K562 (cell line): ENCODE data around the gene UBXN1. TPM values are rescaled to one million over a fixed set of nuclear protein-coding genes. Genes with fewer than 3 reads are reported as not detected.

Source experiments
- ATAC-seq: fragments of 200-7000 bp; cut with Tn5 transposase; 3 replicates; pipeline ENCODE4 v1.9.1; 2020; ENCODE audit warnings: moderate library complexity
- BruUV-seq: library from RNA; stranded (reverse); fragments of 400-500 nt; replicated peaks from 2 replicates; lab custom pipeline; 2021; lab: Mats Ljungman, UMichigan
- CTCF ChIA-PET: fragments of 300-600 bp; formaldehyde crosslinking; extraction: SDS; loops from one replicate; lab custom pipeline; 2021; ENCODE audit warnings: low intra/inter-chr PET ratio; lab: Yijun Ruan, JAX
- POLR2A ChIA-PET: fragments of 300-600, 350-650 bp; sonication (Branson Sonifier 250); formaldehyde crosslinking; extraction: SDS; loops from one replicate; lab custom pipeline; 2021; ENCODE audit warnings: antibody characterized with exemption, inconsistent platforms; lab: Yijun Ruan, JAX
- DNase-seq, 4 experiments: peaks; one replicate each; pipeline versions ENCODE4 v3.0.0 to v3.0.0-alpha.2; 2011 to 2018; ENCODE audit warnings: low spot score in 3 of 4, mixed read lengths in 3 of 4; ENCODE audit errors: extremely low read depth in 1 of 4
- FAIRE-seq: peaks from 2 replicates; lab custom pipeline; 2011; peaks lifted over from hg19 to GRCh38; lab: Jason Lieb, UNC
- H2AFZ ChIP-seq: 2 replicates; pipeline ENCODE4 v1.6.0; 2011; ENCODE audit warnings: low read depth, low read length, control low read depth, inconsistent platforms
- H3K27ac ChIP-seq: fragments of 200-600 bp; 3 replicates; pipeline ENCODE4 v1.8.0; 2011; ENCODE audit warnings: low read depth, mild to moderate bottlenecking, control low read depth, inconsistent platforms, low read length, moderate library complexity, mixed read lengths; ENCODE audit errors: extremely low read depth
- H3K27me3 ChIP-seq, 2 experiments: fragments of 300-600 bp in 1 of 2; 2 replicates in 1 of 2; 3 replicates in 1 of 2; pipeline versions ENCODE4 v1.6.0 to v1.8.0; 2011; ENCODE audit warnings: inconsistent platforms in 2 of 2, low read length in 2 of 2, mild to moderate bottlenecking in 1 of 2, mixed read lengths in 1 of 2, moderate library complexity in 1 of 2; ENCODE audit not compliant: control insufficient read depth in 2 of 2, insufficient read depth in 2 of 2
- H3K36me3 ChIP-seq: fragments of 300-600 bp; 3 replicates; pipeline ENCODE4 v1.8.0; 2011; ENCODE audit warnings: mild to moderate bottlenecking, low read length, inconsistent platforms; ENCODE audit not compliant: control insufficient read depth, insufficient read depth
- H3K4me1 ChIP-seq, 2 experiments: fragments of 200-600 bp in 1 of 2; replicated peaks in 1 of 2; 2 replicates in 1 of 2; 3 replicates in 1 of 2; pipeline versions ENCODE4 v1.5.1 to v1.8.0; 2011; ENCODE audit warnings: inconsistent platforms in 2 of 2, low read length in 2 of 2, mild to moderate bottlenecking in 1 of 2, mixed read lengths in 1 of 2, moderate library complexity in 1 of 2; ENCODE audit not compliant: control insufficient read depth in 2 of 2, insufficient read depth in 2 of 2
- H3K4me2 ChIP-seq: 2 replicates; pipeline ENCODE4 v1.6.1; 2011; ENCODE audit warnings: low read length, control low read depth, inconsistent platforms, mixed read lengths; ENCODE audit not compliant: insufficient read depth
- H3K4me3 ChIP-seq: fragments of 200-600 bp; sonication (generic), shearing (Covaris generic); 2 replicates; pipeline ENCODE4 v1.5.1; 2016; ENCODE audit warnings: control low read depth, inconsistent platforms
- H3K79me2 ChIP-seq: fragments of 200-600 bp; 3 replicates; pipeline ENCODE4 v1.8.0; 2011; ENCODE audit warnings: low read length, inconsistent platforms; ENCODE audit not compliant: control insufficient read depth, insufficient read depth
- H3K9ac ChIP-seq, 2 experiments: 2 replicates each; pipeline versions ENCODE4 v1.6.0 to v1.6.1; 2011; ENCODE audit warnings: low read depth in 2 of 2, low read length in 2 of 2, control low read depth in 1 of 2, inconsistent platforms in 1 of 2, mild to moderate bottlenecking in 1 of 2, mixed read lengths in 1 of 2; ENCODE audit not compliant: insufficient read depth in 1 of 2
- H3K9me1 ChIP-seq: one replicate; pipeline ENCODE4 v1.6.0; 2011; ENCODE audit warnings: inconsistent platforms, mild to moderate bottlenecking, low read length, moderate library complexity; ENCODE audit not compliant: control insufficient read depth, insufficient read depth
- H3K9me3 ChIP-seq: replicated peaks from 2 replicates; pipeline ENCODE4 v1.5.1; 2011; ENCODE audit warnings: low read depth, low read length, inconsistent platforms; ENCODE audit not compliant: control insufficient read depth, insufficient read depth
- H4K20me1 ChIP-seq: replicated peaks from 2 replicates; pipeline ENCODE4 v1.6.1; 2011; ENCODE audit warnings: low read length, inconsistent platforms, mixed read lengths; ENCODE audit not compliant: control insufficient read depth, insufficient read depth
- ERF ChIP-seq: fragments of 450-650 bp; formaldehyde crosslinking; IDR thresholded peaks from 2 replicates; pipeline ENCODE4 v1.4.0; 2020; ENCODE audit warnings: mild to moderate bottlenecking, mixed read lengths
- NCOR1 ChIP-seq: fragments of 450-650 bp; IDR thresholded peaks from 2 replicates; pipeline ENCODE4 v1.6.1; 2016; ENCODE audit warnings: mild to moderate bottlenecking, moderate library complexity
- PCBP1 ChIP-seq: fragments of 200-400 bp; formaldehyde crosslinking; IDR thresholded peaks from 2 replicates; pipeline ENCODE4 v1.6.1; 2018; ENCODE audit warnings: mild to moderate bottlenecking, low read depth, low read length; ENCODE audit not compliant: poor library complexity, severe bottlenecking
- POLR2A ChIP-seq: fragments of 450-650 bp; conservative IDR thresholded peaks from 2 replicates; pipeline ENCODE4 v1.6.1; 2016
- POLR3G ChIP-seq: IDR thresholded peaks from 2 replicates; pipeline ENCODE4 v1.6.1; 2011; ENCODE audit not compliant: insufficient read length, insufficient replicate concordance; ENCODE audit errors: extremely low read depth
- SUPT5H ChIP-seq: fragments of 450-650 bp; IDR thresholded peaks from 2 replicates; pipeline ENCODE4 v1.6.1; 2016
- ZC3H11A ChIP-seq: IDR thresholded peaks from 2 replicates; pipeline ENCODE4 v1.6.1; 2012; ENCODE audit warnings: low read depth, low read length, improper control_type of control experiment
- WGBS: fragments of 100-300 bp; shearing (Covaris generic); methylation state at CpG from one replicate; pipeline ENCODE4 v1.1.6; 2016; ENCODE audit warnings: low coverage, mixed read lengths; ENCODE audit not compliant: insufficient coverage; ENCODE audit errors: missing lambda C conversion rate; 5-methylcytosine and 5-hydroxymethylcytosine counted together
- in situ Hi-C: fragments of 300-500 bp; cut with MboI; formaldehyde crosslinking; loops from 4 replicates; pipeline ENCODE4 v1.15.0; 2018; ENCODE audit warnings: inconsistent platforms, mixed read lengths
- intact Hi-C: fragments of 100-400 bp; cut with micrococcal nuclease; formaldehyde crosslinking; loops from 2 replicates; pipeline ENCODE4 v1.14.2; 2022
- polyA plus RNA-seq, 8 experiments: library from polyadenylated mRNA; depleted of rRNA in 4 of 8; stranded (reverse) in 5 of 8; unstranded in 3 of 8; fragments of >200 nt; fragmentation: Nextera tagmentation in 2 of 8; fragmentation: Illumina TruSeq in 1 of 8; extraction: Ambion mirVana in 2 of 8; extraction: Trizol in 1 of 8; gene quantifications; 2 replicates each; pipeline versions ENCODE4 v1.2.1 to v1.2.3, GENCODE V29; 2011 to 2014; ENCODE audit warnings: inconsistent platforms in 1 of 8, missing spikeins in 1 of 8
- total RNA-seq, 7 experiments: library from RNA; depleted of rRNA in 6 of 7; stranded (reverse); fragments of >200 nt in 6 of 7; fragmentation: Illumina TruSeq in 2 of 7; extraction: Trizol in 2 of 7; gene quantifications; 2 replicates each; pipeline versions ENCODE4 v1.2.1 to v1.2.3, GENCODE V29; 2011 to 2021; ENCODE audit warnings: low replicate concordance in 1 of 7

The UBXN1 gene
- total and polyA plus RNA-seq, 9 of the 15 experiments (the other 6 are each of a cell fraction or from before 2014, with no cell fraction given) = 4.8 to 263 (median 99.7) TPM

DNA sequence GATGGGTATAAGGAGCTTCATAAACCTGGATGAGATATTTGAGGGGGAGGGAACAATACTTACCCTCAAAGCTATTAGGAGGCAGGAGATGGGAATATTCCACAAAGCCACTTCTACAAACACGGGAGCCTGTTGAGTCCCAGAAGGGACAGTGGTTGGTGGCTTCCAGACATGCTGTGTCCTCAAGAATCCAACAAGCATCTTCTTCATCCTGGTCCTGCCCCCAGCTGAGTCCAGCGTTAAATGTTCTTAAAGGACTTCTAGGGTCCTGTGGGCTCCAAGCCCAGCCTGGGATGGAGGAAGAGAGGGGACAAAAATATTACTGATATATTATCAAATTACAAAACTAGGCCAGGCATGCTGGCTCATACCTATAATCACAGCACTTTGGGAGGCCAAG is 11.4 kb downstream of the UBXN1 start:
- intact Hi-C loops (loop anchor here (5.0 kb wide), 1 partner anchor 175 kb away; no protein-coding TSS in a partner anchor), in situ Hi-C loops (no loop called here)
- FAIRE-seq = no peak
- peak overlapping the region; percentile 73 for H3K4me3 ChIP-seq
- peaks cover 94% of the 10 kb centered on the region for H3K79me2 ChIP-seq
- BruUV-seq = no TSS peak
- no peak for ATAC-seq
- H3K27me3 ChIP-seq = no peaks in the 10 kb centered on the region
- H3K9ac ChIP-seq = peak overlapping the region; percentile 76 to 85; a peak in 3 of 4 replicates
- CTCF ChIA-PET = no interaction called here
- H3K4me1 ChIP-seq = peaks cover 19 to 52% of the 10 kb centered on the region in 2 experiments; a peak in 4 of 5 replicates
- H4K20me1 ChIP-seq = peaks cover 7% of the 10 kb centered on the region; the same call in 1 of the 2 replicates
- peak in 2 of 4 experiments; percentile 4 to 46 for DNase-seq
- H3K9me1 ChIP-seq = no peaks in the 10 kb centered on the region
- peaks cover 45% of the 10 kb centered on the region for H3K36me3 ChIP-seq
- peak overlapping the region; percentile 72 for H3K27ac ChIP-seq
- peak overlapping the region; percentile 97 for H3K4me2 ChIP-seq
- no peak overlapping the region for H2AFZ ChIP-seq
- H3K9me3 ChIP-seq = no peaks in the 10 kb centered on the region
- TF ChIP-seq NCOR1 (0 out of 2 replicates have a peak, but pooled peaks have one; percentile 4), POLR3G (no peak), ERF (CRISPR knock-in tag) (no peak), SUPT5H (peak; percentile 37; the same call in 1 of the 2 replicates), POLR2A (peak; percentile 24; the same call in 1 of the 2 replicates), PCBP1 (no peak), ZC3H11A (no peak)
- 15% methylated on average over 2 of the region's 2 CpGs for WGBS
- POLR2A ChIA-PET = interaction anchor here (0.6 to 8.8 kb wide), 17 partner anchors 10 to 188 kb away, joined by 3 to 161 read pairs (median 5); partner anchors contain the start of genes B3GAT3, EML3, GANAB and INTS5
